Fibroblast of upper back skin (primary cell): Measurements from ENCODE around the gene EFCAB6.

Source experiments
- DNase-seq: peaks from one replicate; pipeline ENCODE4 v3.0.0-alpha.2; 2013

The EFCAB6 gene

DNA sequence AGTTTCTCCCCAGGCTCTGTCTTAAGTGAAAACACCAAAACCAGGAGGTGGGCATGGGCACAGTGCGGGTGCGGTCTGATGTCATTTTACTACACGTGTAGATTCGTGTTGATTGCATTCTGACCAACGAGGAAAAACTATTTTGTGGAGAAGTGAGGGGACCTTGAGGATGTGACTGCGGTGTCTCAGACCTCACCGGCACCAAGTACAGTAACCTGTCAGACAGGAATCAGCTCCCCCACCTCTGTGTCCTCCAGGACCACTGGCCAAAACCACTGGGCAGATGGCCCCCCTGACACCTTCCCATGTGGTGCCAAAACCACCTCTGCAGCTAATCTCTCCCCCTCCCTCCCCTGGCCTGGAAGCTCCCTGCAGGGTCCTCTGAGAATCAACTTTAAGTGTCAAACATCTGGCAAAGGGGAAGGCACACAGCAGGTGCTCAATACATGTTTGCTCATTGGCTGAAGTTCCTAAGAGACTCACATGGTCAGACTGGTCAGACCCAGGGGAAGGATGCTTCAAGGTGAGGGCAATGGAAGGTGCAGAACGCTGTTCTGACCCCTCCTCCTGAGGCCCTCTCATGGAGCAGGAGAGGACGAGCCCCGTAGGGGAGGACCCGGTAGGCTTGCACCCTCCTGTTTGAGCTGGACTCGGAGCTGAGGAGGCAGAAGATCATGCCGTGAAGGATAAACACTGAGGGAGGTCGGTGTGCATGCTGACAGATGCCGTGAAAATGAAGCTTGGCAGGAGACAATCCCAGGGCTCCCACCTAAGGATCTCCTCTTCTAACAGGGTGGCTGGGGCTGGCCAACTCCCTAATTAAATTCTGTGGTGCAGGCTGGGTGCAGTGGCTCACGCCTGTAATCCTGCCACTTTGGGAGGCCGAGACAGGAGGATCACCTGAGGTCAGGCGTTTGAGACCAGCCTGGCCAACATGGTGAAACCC lies 270.4 kb downstream of the EFCAB6 start:
- DNase-seq, result no peak

DNA sequence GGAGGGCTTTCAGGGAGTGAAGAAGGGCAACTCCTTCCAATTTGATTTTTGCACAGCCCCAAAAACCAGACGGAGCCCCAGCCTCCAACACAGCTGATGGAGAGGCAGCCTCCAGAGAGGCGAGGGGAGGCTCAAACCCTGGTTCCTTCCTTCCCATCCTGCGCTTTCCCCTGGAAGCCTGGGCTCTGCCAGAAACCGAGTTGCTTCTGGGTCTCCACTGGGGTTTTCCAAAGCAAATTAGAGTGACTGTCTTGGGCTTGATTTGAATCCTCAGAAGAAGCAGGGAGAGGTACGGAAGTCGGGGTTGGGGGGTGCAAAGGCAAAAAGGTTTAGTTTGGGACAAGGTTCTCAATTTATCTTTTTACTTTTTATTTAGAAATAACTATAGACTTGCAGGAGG lies 271.1 kb downstream of the EFCAB6 start:
- no peak for DNase-seq

DNA sequence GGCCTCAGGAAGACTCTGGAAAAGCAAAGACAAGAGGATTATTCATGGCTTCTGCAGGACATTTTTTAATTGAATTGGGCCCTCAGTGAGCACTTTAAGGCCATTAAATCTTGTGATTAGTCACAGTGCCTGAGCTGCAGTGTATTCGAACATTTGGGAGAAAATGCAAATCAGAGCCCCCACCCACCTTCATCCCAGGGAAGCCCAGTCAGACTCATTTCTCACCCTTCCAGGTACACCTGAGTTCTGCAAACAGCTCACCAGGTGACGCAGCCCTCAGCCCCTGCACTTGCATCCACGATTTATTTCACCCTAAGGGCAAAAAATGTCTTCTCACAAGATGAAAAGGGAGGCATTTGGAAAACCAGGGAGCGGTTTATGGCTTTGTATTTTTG lies 271.6 kb downstream of the EFCAB6 start:
- DNase-seq, result no peak

DNA sequence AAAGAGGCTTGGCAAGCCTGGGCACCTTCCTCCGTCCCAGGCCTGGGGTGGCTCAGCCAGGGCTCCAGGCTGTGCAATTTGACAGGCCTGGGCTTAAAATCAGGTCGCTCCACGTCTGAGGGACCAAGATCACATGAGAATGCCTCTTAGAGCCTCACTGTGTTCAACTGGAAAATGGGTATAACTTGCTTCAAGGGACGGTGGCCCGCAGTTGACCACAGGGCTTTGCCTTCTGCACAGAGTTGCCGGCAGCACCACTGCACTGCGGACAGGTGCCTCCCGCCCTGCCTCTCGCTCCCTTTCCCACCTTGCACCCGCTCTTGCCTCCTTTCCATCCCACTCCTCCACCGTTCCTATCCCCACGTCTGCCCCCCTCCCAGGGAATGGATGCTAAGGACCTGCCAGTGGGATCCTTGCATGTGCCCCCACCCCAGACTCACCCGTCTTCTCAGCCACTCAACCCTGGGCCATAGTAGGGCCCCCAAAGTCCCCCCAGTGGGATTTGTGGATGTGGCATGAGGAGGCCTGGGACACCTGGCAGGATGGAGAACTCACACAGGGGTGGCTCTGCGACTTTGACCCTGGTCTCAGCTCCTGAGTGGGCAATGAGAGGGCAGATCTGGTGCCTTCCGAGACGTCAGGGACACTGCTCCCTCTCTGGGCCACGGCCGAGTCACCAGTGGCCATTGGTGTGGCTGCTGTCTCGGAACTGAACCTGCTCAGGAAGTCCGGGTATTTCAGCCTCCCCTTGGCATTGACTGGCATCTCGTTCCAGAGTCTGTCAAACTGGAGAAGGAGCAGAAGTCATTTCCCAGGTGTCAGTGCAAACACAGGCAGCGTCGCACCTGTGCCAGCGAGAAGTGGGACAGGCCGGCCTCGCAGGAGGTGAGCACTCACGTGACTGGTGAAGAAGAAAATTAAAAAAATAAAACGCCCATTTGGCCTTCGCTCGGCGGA lies 272.3 kb downstream of the EFCAB6 start:
- DNase-seq, result no peak

DNA sequence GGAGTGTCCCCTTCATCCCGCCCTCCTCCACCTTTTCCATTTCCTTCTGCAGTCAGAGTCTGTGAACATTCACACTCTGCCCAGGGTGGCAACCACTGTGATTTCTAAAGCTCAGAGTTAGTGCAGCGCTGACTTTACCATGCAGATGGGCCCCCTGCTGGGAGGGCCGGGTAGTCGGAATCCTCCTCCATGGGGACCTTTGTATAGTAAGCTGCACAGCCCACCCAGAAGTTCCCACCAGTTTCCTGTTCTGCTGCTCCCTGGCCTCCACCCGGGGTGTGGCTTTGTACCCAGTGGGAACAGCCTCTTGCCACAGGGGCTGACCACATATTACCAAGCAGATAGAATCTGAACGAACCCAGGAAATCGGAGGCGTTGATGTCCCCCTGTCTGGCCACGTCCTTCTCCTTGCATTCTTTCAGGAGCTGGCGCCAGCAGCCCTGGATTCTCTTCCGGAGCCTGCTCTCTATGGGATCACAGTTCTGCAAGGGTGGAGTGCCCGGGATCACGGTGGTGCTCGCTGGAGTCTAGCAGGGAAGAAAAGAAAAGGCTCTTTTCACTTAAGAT lies 275.0 kb downstream of the EFCAB6 start:
- DNase-seq, result no peak

DNA sequence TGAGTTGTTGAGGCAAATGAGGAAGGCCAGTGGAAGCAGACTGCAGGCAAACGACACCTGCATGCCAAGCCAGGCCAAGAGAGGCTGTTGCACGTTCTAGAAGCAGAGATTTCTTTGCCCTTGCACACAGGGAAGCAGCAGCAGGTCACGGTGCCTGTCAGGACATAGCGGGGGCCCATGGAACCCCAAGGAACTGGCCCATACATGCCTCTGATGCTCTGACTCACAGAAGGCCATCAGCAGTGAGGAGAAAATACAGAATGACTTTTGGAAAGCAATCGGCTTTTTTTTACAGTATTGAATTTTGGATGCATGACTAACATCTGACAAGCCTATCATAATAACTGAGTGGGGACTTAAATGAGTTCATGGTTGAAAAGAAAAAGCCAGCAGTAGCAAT lies 276.4 kb downstream of the EFCAB6 start:
- DNase-seq, result no peak

DNA sequence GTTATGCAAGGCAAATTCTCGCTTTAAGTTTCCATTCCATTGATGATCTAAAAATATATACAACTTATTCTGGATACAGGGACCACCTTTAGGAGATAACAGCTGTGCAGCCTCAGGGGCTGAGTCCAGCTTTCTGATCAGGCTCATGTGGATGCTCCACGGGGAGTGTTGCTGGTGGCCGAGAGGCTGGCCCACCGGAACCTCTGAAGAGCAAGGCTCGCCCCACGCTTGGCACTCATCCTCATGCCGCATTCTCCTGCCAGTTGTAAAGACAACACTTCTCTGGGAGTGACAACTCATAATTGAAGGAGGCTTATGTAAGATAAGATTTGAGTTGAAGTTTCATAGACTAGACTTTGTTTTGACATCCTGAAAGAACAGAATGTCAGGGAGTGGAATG lies 276.8 kb downstream of the EFCAB6 start:
- no peak for DNase-seq

DNA sequence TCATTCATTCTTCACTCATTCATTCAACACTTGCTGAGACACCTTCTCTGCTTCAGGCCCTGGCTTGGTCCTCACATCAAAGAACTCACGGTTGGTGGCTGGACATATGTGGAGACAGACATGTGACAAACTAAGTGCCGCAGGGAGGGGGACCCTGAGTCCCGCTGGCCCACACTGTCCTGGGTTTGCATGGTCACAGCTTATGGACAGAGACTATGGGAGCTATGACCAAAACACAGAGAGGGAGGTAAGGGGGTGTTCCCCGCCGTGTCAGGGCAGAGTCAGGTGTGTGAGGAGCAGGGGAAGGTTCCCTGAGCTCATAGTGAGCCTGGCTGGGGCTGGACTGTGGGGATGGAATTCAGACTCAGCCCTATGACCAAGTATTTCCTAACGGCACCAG lies 277.2 kb downstream of the EFCAB6 start:
- no peak for DNase-seq

DNA sequence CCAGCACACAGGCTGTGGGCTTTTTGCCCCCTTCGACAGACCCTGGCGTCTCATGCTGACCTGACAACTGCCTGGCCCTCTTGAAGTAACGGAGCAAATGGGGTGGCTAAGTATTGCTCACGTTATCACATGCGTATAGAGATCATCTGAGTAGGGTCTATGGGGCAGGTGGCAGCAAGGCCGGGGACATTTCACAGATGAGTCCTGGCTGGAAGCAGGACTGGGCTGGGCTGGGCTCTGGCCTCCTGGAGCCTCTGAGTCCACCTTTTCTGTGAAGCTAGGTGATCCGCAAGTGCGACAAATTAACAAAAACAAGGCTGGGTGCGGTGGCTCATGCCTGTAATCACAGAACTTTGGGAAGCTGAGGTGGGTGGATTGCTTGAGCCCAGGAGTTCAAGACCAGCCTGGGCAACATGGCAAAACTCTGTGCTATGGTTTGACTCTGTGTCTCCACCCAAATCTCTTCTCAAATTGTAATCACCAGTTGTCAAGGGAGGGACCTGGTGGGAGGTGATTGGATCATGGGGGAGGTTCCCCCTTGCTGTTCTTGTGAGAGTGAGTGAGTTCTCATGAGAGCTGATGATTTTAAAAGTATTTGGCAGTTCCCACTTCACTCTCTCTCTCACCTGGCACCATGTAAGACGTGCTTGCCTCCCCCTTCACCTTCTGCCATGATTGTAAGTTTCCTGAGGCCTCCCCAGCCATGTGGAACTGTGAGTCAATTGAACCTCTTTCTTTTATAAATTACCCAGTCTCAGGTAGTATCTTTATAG lies 278.3 kb downstream of the EFCAB6 start:
- DNase-seq, result no peak

DNA sequence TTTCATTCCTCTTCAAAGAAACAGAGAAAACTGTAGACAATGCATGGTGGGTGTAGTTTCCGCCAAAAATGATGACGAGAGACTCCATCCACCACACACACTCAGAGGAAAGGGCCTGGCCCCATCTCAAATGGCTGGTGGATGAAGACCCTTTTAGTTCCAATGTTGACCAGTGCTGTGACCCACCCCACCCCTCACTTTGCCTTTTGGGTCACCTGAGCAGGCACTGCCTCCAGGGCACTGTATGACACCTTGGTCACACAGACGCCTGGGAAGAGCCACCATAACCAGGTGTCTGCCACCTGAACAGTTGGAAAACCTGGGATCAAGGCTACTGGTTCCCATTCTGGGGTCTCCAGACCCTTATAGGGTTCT lies 279.0 kb downstream of the EFCAB6 start:
- no peak for DNase-seq

DNA sequence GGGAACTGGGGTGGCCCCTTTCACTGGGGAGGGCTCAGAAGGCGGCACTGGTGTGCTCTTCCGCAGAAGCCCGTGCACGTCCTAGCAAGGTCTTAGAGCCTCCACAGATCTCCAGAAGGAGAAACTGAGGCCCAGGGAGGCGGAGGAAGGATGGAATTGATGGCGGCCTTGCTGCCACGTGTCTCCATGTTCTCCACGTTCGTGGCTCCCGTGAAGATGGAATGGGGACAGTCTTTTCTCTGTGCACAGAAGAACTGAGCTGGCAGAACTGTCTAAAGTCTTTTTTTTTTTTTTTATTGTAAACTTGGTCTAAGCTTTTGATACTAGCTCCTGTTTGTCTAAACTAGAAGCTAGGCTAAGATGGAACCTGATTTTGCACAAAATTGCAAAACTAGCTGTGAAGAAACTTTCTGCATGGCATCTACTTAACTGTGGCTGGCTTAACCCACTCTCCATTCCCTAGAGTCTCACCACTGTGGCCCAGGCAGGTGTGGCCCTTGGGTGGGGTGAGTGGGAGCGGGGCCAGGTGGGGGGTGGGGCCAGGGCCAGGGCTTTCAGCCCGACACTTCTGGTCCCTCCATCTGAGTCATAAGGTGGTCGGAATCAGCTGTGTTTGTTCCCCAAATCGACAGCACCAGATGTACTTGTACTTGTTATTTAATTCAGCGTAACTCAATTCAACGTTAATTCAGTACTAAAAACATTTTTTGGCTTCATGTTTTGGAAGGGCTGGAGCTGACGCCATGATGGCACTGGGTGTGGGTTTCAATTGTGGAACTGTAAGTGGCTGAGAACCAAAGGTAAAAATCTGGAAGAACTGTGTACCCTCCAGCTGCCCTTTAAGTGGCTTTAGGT lies 279.6 kb downstream of the EFCAB6 start:
- no peak for DNase-seq

DNA sequence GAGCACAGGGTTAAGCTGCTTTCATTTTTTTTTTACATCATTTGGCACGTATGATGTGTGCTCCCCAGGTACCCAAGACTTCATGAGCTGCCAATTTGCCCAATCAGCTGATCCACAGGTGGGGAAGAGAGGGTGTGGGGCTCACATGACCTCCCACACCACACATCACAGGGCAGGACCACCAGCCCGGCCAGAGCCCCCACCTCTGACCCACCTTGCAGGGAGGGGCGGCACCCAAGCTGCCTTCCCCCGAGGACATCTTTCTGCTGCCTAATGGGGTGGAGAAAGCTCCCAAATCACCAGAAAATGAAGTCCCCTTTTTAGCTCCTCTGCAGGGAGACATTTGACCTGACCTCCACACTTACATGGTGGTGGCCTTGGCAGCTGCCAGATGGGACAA lies 280.5 kb downstream of the EFCAB6 start:
- DNase-seq, result no peak

DNA sequence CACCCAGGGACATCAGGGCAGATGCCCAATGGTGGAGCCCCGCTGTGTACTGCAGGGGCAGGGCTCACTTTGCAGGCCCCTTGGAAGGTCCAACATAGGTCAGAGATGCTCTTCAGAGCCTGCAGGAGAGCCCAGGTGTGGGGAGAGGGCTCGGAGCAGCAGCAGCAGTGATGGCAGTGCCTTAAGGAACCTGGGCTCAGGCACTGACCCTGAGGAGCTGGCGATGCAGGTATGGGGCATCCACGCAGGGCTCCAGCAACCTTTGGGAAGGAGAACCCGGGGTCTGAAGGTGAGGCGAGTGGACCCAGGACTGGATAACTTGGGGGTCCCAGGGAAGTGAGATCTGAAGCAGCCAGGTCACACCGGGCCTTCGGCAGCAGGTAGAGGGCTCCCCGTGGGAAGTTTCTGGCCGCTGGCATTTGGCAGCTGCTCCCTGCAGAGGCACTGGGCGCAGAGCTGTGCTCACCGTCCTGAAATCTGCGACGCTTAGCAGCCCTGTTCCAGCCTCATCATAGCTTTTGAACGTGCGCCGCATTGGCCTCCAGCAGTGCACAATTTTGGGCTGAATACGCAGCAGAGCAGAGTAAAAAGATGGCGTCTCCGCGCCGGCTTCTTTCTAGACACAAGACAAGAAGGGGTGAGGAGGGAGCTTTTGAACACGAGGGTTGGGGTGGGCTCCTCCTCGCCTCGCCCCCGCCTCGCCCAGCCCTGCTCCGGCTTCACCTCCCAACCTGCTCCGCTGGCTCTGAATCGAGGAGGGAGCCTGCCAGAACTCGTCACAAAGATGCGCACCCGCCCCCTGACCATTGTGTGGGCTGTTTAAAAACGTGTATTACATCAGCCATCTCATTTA lies 281.5 kb downstream of the EFCAB6 start:
- no peak for DNase-seq

DNA sequence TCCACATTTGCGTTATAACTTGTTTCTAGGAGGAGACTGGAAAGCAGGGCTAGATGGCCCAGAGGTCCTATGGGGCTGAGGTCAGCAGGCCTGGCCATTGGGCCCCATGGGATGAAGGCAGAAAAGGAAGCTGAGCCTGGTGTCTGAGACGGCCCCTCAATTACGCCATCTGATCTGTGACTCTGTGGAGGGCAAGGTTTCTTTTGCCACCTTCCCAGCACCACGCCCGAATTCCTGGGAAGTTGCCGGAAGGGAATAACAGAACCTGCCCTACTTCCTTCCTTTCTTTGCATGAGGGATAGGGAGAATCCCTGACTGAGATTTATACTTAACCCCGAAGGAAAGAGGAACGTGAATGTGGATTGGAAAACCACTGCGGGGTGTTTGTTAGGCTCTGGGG lies 282.2 kb downstream of the EFCAB6 start:
- no peak for DNase-seq

DNA sequence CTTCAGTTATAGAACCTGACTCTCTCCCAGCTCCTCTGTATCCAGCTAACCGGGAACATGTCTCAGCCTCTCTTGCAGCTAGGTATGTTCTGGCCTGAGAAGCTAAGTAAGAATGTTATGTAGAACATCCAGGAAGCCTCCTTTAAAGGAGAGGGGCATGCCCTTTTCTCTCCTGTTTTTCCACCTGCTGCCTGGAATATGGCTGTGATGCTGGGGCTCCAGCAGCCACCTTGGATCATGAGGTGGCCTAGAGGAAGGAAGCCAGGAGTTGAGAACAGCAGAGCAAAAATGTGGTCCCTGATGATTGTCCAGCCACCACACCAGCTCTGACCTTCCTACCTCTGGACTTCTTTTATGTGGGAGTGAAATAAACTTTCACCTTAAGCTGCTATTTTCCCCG lies 282.6 kb downstream of the EFCAB6 start:
- DNase-seq, result no peak

DNA sequence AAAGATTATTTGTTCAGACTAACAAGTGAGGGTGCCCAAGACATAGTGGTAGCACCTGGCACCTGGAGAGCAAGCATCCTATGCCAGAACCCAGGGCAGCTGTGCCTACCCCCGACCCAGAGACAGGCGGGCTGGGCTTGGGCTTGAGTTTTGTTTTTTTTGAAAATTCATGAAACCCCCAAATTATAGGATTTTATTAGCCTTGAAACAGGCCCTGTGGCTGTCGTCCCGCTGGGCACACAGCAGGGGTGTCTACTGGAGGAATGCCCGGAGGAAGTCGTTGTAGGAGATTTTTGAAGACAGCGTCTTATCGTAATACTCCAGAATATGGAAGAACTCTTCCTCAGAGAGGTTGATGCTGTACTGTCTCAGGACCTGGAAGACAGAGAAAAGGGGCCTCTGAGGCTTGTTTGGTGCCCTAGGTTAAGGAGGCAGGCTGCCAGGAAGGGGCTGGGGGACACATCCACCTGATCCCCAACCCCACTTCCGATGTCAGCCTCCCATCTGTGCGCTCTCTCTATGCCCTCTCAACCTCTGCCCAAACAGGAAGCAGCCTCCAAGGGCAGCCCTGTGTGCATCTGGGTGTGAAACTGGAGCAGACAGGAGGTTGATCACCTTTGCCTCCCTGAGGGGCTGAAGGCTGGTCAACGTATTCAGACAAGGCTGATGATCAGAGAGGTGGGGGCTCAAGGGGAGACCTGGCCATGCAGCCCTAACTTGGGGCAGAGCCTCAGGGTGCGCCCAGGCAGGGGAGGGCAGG lies 283.3 kb downstream of the EFCAB6 start:
- DNase-seq, result no peak

DNA sequence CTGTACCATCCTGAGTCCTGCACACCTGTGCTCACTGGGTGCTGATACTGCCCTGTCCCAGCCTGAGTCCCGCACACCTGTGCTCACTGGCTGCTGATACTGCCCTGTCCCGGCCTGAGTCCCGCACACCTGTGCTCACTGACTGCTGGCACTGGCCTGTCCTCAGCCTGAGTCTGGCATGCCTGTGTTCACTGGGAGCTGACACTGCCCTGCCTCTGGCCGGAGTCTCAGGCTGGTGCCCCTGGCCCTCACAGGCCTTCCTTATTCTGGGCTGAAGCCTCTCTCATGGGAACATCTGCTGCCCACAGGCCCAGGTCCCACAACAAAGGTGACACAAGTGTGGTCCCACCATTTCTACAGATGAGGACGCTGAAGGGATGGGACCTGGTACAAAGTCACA lies 285.2 kb downstream of the EFCAB6 start:
- DNase-seq, result no peak

DNA sequence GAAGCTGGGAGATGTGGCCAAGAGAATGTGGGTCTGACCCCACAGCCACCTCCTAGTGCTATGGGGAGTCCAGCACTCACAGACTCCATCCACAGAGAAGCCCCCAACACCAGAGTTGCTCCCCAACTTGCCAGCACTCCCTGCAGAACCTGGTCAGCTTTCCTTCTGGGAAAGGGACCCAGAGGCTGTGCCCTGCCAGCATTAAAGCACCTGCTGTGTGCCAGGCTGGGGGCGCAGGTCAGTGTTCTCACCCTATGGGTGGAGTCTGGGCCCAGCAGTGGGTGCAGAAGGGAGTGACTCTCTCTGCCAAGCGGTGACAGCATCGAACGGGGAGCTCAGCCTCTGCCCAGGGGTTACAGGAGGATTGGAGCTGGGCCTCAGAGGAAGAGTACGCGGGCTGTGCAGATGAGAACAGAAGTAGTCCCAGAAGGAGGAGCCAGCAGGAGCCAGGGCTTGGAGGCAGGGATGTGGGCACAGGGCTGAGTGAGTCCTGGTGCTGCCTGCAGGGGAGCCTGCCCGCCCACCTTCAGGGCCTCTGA lies 285.9 kb downstream of the EFCAB6 start:
- no peak for DNase-seq

DNA sequence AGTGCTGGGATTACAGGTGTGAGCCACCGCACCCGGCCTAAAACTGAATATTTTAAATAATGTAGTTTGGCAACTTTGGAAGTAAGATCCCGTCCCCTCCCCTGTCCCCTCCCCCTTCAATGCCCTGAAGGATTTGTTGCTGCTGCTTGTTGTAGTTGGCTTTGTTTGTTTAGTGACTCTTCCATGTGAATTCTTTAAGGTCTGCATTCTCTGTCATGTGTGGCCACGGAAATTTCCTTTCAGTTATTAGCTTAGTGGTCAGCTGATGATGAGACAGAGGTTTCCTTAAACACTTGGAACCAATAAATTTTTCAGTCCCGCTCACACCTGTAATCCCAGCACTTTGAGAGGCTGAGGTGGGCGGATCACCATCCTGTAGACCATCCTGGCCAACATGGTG lies 290.4 kb downstream of the EFCAB6 start:
- no peak for DNase-seq

DNA sequence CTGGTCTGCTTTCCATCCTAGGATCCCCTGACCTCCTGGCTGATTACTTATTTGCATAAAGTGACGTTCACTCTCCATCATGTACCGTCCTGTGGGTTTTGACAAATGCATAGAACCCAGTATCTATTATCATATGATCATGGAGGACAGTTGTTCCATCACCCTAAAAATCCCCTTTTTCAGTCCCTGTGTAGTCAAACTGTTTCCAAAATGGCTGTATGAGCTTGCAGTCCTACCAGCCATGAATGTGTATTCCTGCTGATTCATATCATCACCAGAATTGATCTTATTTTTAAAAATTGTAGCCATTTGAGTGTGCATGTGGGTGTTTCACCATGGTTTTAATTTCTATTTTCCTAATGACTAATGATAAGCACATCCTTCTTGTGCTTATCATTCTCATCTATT lies 291.5 kb downstream of the EFCAB6 start:
- no peak for DNase-seq
